Astrocyte (in vitro differentiated cells and primary cell): ENCODE measurements around the gene SCRN2. TPM values are rescaled to one million over a fixed set of nuclear protein-coding genes. Genes with fewer than 3 reads are reported as not detected.
A peak's percentile ranks its signal among the peaks of the same experiment; 100 is the strongest.

Source experiments
- DNase-seq: peaks from one replicate; pipeline ENCODE4 v3.0.0-alpha.2; 2010; ENCODE audit warnings: low read depth
- FAIRE-seq: peaks from 2 replicates; lab custom pipeline; 2011; peaks lifted over from hg19 to GRCh38; lab: Jason Lieb, UNC
- H2AFZ ChIP-seq: 2 replicates; pipeline ENCODE4 v1.6.0; 2012; ENCODE audit warnings: low read depth, low read length, inconsistent platforms
- H3K27ac ChIP-seq: 2 replicates; pipeline ENCODE4 v1.5.1; 2011; ENCODE audit warnings: low read depth, low read length, inconsistent platforms
- H3K27me3 ChIP-seq: 2 replicates; pipeline ENCODE4 v1.6.0; 2011; ENCODE audit warnings: low read length, inconsistent platforms; ENCODE audit not compliant: insufficient read depth
- H3K36me3 ChIP-seq: 2 replicates; pipeline ENCODE4 v1.5.1; 2011; ENCODE audit warnings: low read length, inconsistent platforms; ENCODE audit not compliant: insufficient read depth
- H3K4me1 ChIP-seq: 2 replicates; pipeline ENCODE4 v1.5.1; 2011; ENCODE audit warnings: low read length, inconsistent platforms; ENCODE audit not compliant: insufficient read depth
- H3K4me2 ChIP-seq: 2 replicates; pipeline ENCODE4 v1.6.0; 2012; ENCODE audit warnings: low read length, inconsistent platforms
- H3K4me3 ChIP-seq: 2 replicates; pipeline ENCODE4 v1.5.1; 2011; ENCODE audit warnings: low read depth, mild to moderate bottlenecking, low read length, inconsistent platforms; ENCODE audit not compliant: insufficient read depth
- H3K79me2 ChIP-seq: 2 replicates; pipeline ENCODE4 v1.6.0; 2012; ENCODE audit warnings: mild to moderate bottlenecking, low read length, inconsistent platforms; ENCODE audit not compliant: insufficient read depth
- H3K9ac ChIP-seq: 2 replicates; pipeline ENCODE4 v1.6.0; 2012; ENCODE audit warnings: mild to moderate bottlenecking, low read length, inconsistent platforms
- H3K9me3 ChIP-seq: 2 replicates; pipeline ENCODE4 v1.5.1; 2012; ENCODE audit warnings: low read depth, mild to moderate bottlenecking, low read length, inconsistent platforms; ENCODE audit not compliant: insufficient read depth
- H4K20me1 ChIP-seq: 2 replicates; pipeline ENCODE4 v1.6.0; 2012; ENCODE audit warnings: low read length, inconsistent platforms; ENCODE audit not compliant: insufficient read depth
- H3K27ac Mint-ChIP-seq: one replicate; pipeline ENCODE4 v1.8.0; 2021; ENCODE audit warnings: mild to moderate bottlenecking, mixed read lengths; ENCODE audit not compliant: unreplicated experiment
- H3K27me3 Mint-ChIP-seq: one replicate; pipeline ENCODE4 v1.8.0; 2021; ENCODE audit warnings: low read depth, mixed read lengths; ENCODE audit not compliant: unreplicated experiment
- H3K36me3 Mint-ChIP-seq: one replicate; pipeline ENCODE4 v1.8.0; 2021; ENCODE audit warnings: low read depth, mixed read lengths; ENCODE audit not compliant: unreplicated experiment
- H3K4me1 Mint-ChIP-seq: one replicate; pipeline ENCODE4 v1.8.0; 2021; ENCODE audit warnings: low read depth, mixed read lengths; ENCODE audit not compliant: unreplicated experiment
- H3K4me3 Mint-ChIP-seq: one replicate; pipeline ENCODE4 v1.8.0; 2021; ENCODE audit warnings: mild to moderate bottlenecking, moderate library complexity, mixed read lengths; ENCODE audit not compliant: unreplicated experiment
- H3K9me3 Mint-ChIP-seq: one replicate; pipeline ENCODE4 v1.8.0; 2021; ENCODE audit warnings: mild to moderate bottlenecking, mixed read lengths; ENCODE audit not compliant: unreplicated experiment
- CTCF ChIP-seq: IDR thresholded peaks from 2 replicates; pipeline ENCODE4 v1.5.1; 2011; ENCODE audit warnings: low read depth, mild to moderate bottlenecking, inconsistent platforms, low read length, moderate library complexity; ENCODE audit not compliant: insufficient read depth
- EZH2 ChIP-seq: IDR thresholded peaks from 2 replicates; pipeline ENCODE4 v1.6.1; 2012; ENCODE audit warnings: mild to moderate bottlenecking, low read length, inconsistent platforms; ENCODE audit not compliant: insufficient read depth
- total RNA-seq: library from RNA; stranded (reverse); gene quantifications from 2 replicates; pipeline ENCODE4 v1.2.1, GENCODE V29; 2021

Gene SCRN2
- total RNA-seq, 1 donor from 2014 or later: 17.5 TPM

- peak overlapping the region; percentile 74 for H3K4me2 ChIP-seq
- Mint-ChIP-seq H3K27ac (peak overlapping the region; percentile 53), H3K9me3 (no peaks in the 10 kb centered on the region), H3K27me3 (peaks cover 70% of the 10 kb centered on the region), H3K4me1 (peaks cover 7% of the 10 kb centered on the region), H3K36me3 (peaks cover 3% of the 10 kb centered on the region), H3K4me3 (peak overlapping the region; percentile 80)
- H3K9me3 ChIP-seq: no peaks in the 10 kb centered on the region
- H3K27ac ChIP-seq: no peak overlapping the region
- H3K4me1 ChIP-seq: peaks cover 24% of the 10 kb centered on the region
- H3K9ac ChIP-seq: no peak overlapping the region
- FAIRE-seq (no peak), DNase-seq (no peak)
- TF ChIP-seq EZH2 (peak; percentile 8), CTCF (no peak)
- peak overlapping the region; percentile 31 for H3K4me3 ChIP-seq
- H2AFZ ChIP-seq: peak overlapping the region; percentile 67
- no peaks in the 10 kb centered on the region for H3K79me2 ChIP-seq
- H3K36me3 ChIP-seq: no peaks in the 10 kb centered on the region
- peaks cover 90% of the 10 kb centered on the region for H3K27me3 ChIP-seq
- H4K20me1 ChIP-seq: no peaks in the 10 kb centered on the region
These were observed 9.3 kb upstream of the SCRN2 start for GRCh38 chr17:47850373-47850691.

- H3K27me3 ChIP-seq: peaks cover 73% of the 10 kb centered on the region
- H3K27me3 Mint-ChIP-seq: peaks cover 54% of the 10 kb centered on the region
These were observed 7.1 kb upstream of the SCRN2 start for GRCh38 chr17:47848198-47848513.

GRCh38 chr17:47847341-47848197 lies 6.5 kb upstream of the SCRN2 start:
- Histone ChIP-seq H2AFZ (no peak overlapping the region), H3K36me3 (no peaks in the 10 kb centered on the region), H3K4me3 (no peak overlapping the region), H3K9ac (no peak overlapping the region), H3K4me1 (peaks cover 24% of the 10 kb centered on the region), H3K9me3 (no peaks in the 10 kb centered on the region), H4K20me1 (no peaks in the 10 kb centered on the region), H3K27me3 (peaks cover 67% of the 10 kb centered on the region), H3K79me2 (no peaks in the 10 kb centered on the region), H3K27ac (no peak overlapping the region), H3K4me2 (no peak overlapping the region)
- H3K4me3 Mint-ChIP-seq: no peak overlapping the region
- TF ChIP-seq EZH2 (peak; percentile 87), CTCF (no peak)
- DNase-seq: no peak
- no peaks in the 10 kb centered on the region for H3K36me3 Mint-ChIP-seq
- H3K4me1 Mint-ChIP-seq: peaks cover 22% of the 10 kb centered on the region
- H3K9me3 Mint-ChIP-seq: no peaks in the 10 kb centered on the region
- no peak for FAIRE-seq
- no peak overlapping the region for H3K27ac Mint-ChIP-seq
- H3K27me3 Mint-ChIP-seq: peaks cover 48% of the 10 kb centered on the region

More at GRCh38 chr17:47848198-47848513, 7.1 kb upstream of the SCRN2 start:
- DNase-seq: no peak
- no peak overlapping the region for H3K27ac ChIP-seq
- H3K36me3 ChIP-seq: no peaks in the 10 kb centered on the region
- no peak overlapping the region for H3K27ac Mint-ChIP-seq
- H3K36me3 Mint-ChIP-seq: no peaks in the 10 kb centered on the region
- H3K4me2 ChIP-seq: no peak overlapping the region
- no peak overlapping the region for H3K4me3 ChIP-seq
- no peaks in the 10 kb centered on the region for H4K20me1 ChIP-seq
- FAIRE-seq: no peak
- H3K4me1 Mint-ChIP-seq: peaks cover 18% of the 10 kb centered on the region
- H3K4me1 ChIP-seq: peaks cover 24% of the 10 kb centered on the region
- TF ChIP-seq EZH2: no peak
- H2AFZ ChIP-seq: no peak overlapping the region
- H3K9me3 ChIP-seq: no peaks in the 10 kb centered on the region
- H3K9ac ChIP-seq: no peak overlapping the region
- H3K79me2 ChIP-seq: no peaks in the 10 kb centered on the region
- no peaks in the 10 kb centered on the region for H3K9me3 Mint-ChIP-seq
- H3K4me3 Mint-ChIP-seq: no peak overlapping the region
